Gastrocnemius medialis (tissue), 4 donors: ENCODE measurements around the gene KLHL29.

ENCODE experiments used
- CTCF ChIP-seq, 5 experiments: fragments of 450-650 bp in 3 of 5; fragments of 200-600 bp in 2 of 5; sonication (generic) in 2 of 5; IDR thresholded peaks in 4 of 5; conservative IDR thresholded peaks in 1 of 5; 1 replicate in 4 of 5; 2 replicates in 1 of 5; pipeline ENCODE4 v1.5.1; 2016 to 2019; ENCODE audit warnings: antibody characterized with exemption in 5 of 5, mild to moderate bottlenecking in 3 of 5, moderate library complexity in 3 of 5
- POLR2A ChIP-seq, 2 donors: fragments of 450-650 bp; IDR thresholded peaks; one replicate each; pipeline ENCODE4 v1.6.1; 2017; ENCODE audit warnings: antibody characterized with exemption in 2 of 2, mild to moderate bottlenecking in 2 of 2, moderate library complexity in 2 of 2

GRCh38 chr2:23449831-23450331, 64.9 kb downstream of the KLHL29 start:
- TF ChIP-seq CTCF (IDR thresholded peaks at IDR 0.05 in 4 of 5, conservative IDR thresholded peaks at IDR 0.05 in 1 of 5) (no peak), POLR2A (IDR thresholded peaks at IDR 0.05) (no peak)
